Stomach (tissue), 9 donors: ENCODE results near the gene PKDCC. TPM values are rescaled to one million over a fixed set of nuclear protein-coding genes. Genes with fewer than 3 reads are reported as not detected.

Experiments used
- DNase-seq, 2 donors: peaks; one replicate each; pipeline versions ENCODE4 v3.0.0 to v3.0.0-alpha.2; 2013 to 2019
- H3K27ac ChIP-seq, 5 donors: fragments of 200-600 bp in 4 of 5; sonication (generic) in 4 of 5; one replicate each; pipeline ENCODE4 v1.5.1; 2013 to 2019; ENCODE audit warnings: mild to moderate bottlenecking in 1 of 5, moderate library complexity in 1 of 5
- H3K27me3 ChIP-seq, 3 donors: fragments of 200-600 bp; sonication (generic); one replicate each; pipeline ENCODE4 v1.5.1; 2017 to 2019; ENCODE audit warnings: mixed run types in 1 of 3
- H3K36me3 ChIP-seq, 4 donors: fragments of 200-600 bp; sonication (generic); 1 replicate in 3 of 4; 2 replicates in 1 of 4; pipeline ENCODE4 v1.5.1; 2016 to 2019
- H3K4me1 ChIP-seq, 4 donors: fragments of 200-600 bp; sonication (generic); one replicate each; pipeline ENCODE4 v1.5.1; 2016 to 2019
- H3K4me3 ChIP-seq, 4 donors: fragments of 200-600 bp; sonication (generic) in 3 of 4; one replicate each; pipeline ENCODE4 v1.5.1; 2016 to 2019; ENCODE audit warnings: mild to moderate bottlenecking in 1 of 4
- H3K9me3 ChIP-seq, 4 donors: fragments of 200-600 bp; sonication (generic); one replicate each; pipeline ENCODE4 v1.5.1; 2016 to 2019
- CTCF ChIP-seq, 7 experiments: fragments of 450-650 bp in 4 of 7; fragments of 200-600 bp in 3 of 7; sonication (generic) in 3 of 7; IDR thresholded peaks; one replicate each; pipeline ENCODE4 v1.5.1; 2016 to 2019; ENCODE audit warnings: antibody characterized with exemption in 7 of 7, control low read depth in 2 of 7, mild to moderate bottlenecking in 1 of 7
- EP300 ChIP-seq: sonication (generic); formaldehyde crosslinking; IDR thresholded peaks from one replicate; pipeline ENCODE4 v1.6.1; 2017; ENCODE audit warnings: antibody characterized with exemption
- POLR2A ChIP-seq, 4 donors: fragments of 450-650 bp; IDR thresholded peaks; one replicate each; pipeline ENCODE4 v1.6.1; 2016; ENCODE audit warnings: antibody characterized with exemption in 4 of 4, control low read depth in 2 of 4, mild to moderate bottlenecking in 1 of 4, moderate library complexity in 1 of 4
- POLR2AphosphoS5 ChIP-seq, 3 donors: sonication (generic); formaldehyde crosslinking; IDR thresholded peaks; one replicate each; pipeline ENCODE4 v1.6.1; 2016; ENCODE audit warnings: antibody characterized with exemption in 3 of 3
- WGBS, 5 donors: extraction: QIAGEN DNeasy Blood & Tissue Kit in 3 of 5; methylation state at CpG; one replicate each; pipeline versions ENCODE4 v1.1.5 to v1.1.7; 2013 to 2018; 5-methylcytosine and 5-hydroxymethylcytosine counted together
- intact Hi-C: fragments of 100-400 bp; cut with DNase I; formaldehyde crosslinking; loops from one replicate; pipeline ENCODE4 v1.15.1; 2023; ENCODE audit warnings: low total_unique reads
- polyA plus RNA-seq, 3 donors: library from polyadenylated mRNA; stranded (reverse); fragments of 200-250 nt; gene quantifications; one replicate each; pipeline ENCODE4 v1.2.3, GENCODE V29; 2013
- total RNA-seq, 5 donors: library from RNA; depleted of rRNA; stranded (reverse); fragments of >200 nt; gene quantifications; one replicate each; pipeline versions ENCODE4 v1.1.0 to v1.2.3, GENCODE V29; 2014 to 2016
- donor health status: healthy with polysubstance abuse.
- donor health status: Bipolar disorder and iron deficiency.
- donor health status: healthy.

Gene PKDCC
- total and polyA plus RNA-seq, 8 donors, result 15.4 to 176 (median 50.9) TPM

GRCh38 chr2:42045848-42046748 lies 1.7 kb upstream of the PKDCC start:
- Histone ChIP-seq H3K4me3 (no peak overlapping the region), H3K27me3 (peaks cover 0 to 46% (median 12%) of the 10 kb centered on the region in 3 donors), H3K4me1 (peaks cover 22 to 49% (median 37%) of the 10 kb centered on the region in 4 donors), H3K9me3 (no peaks in the 10 kb centered on the region), H3K27ac (peak overlapping the region; percentile 0 to 90 (median 82)), H3K36me3 (no peaks in the 10 kb centered on the region)
- 43 to 55% (median 52%) methylated on average over 8 to 12 of the region's 12 CpGs for WGBS, 5 donors
- intact Hi-C loops, result no loop called here
- DNase-seq, result peak in 1 of 2 donors; percentile 71
- TF ChIP-seq POLR2AphosphoS5 (IDR thresholded peaks at IDR 0.05), result no peak
- no peak for TF ChIP-seq POLR2A (IDR thresholded peaks at IDR 0.05)

GRCh38 chr2:42046819-42047487 lies 868 bp upstream of the PKDCC start:
- no peak for TF ChIP-seq POLR2A (IDR thresholded peaks at IDR 0.05)
- no peak for TF ChIP-seq EP300
- TF ChIP-seq POLR2AphosphoS5 (IDR thresholded peaks at IDR 0.05), result no peak
- no peak for TF ChIP-seq CTCF (IDR thresholded peaks at IDR 0.05)
- H3K36me3 ChIP-seq, result no peaks in the 10 kb centered on the region
- H3K27me3 ChIP-seq, result peaks cover 0 to 43% (median 12%) of the 10 kb centered on the region in 3 donors
- DNase-seq, result peak in 1 of 2 donors; percentile 82
- H3K4me3 ChIP-seq, result peak overlapping the region; percentile 55 to 71 (median 62)
- H3K27ac ChIP-seq, result peak overlapping the region; percentile 47 to 90 (median 82)
- peaks cover 28 to 58% (median 42%) of the 10 kb centered on the region in 4 donors for H3K4me1 ChIP-seq
- no peaks in the 10 kb centered on the region for H3K9me3 ChIP-seq
- 7 to 11% (median 8%) methylated on average over 14 to 39 of the region's 39 CpGs for WGBS, 5 donors
- intact Hi-C loops, result no loop called here

- Histone ChIP-seq H3K36me3 (no peaks in the 10 kb centered on the region), H3K9me3 (no peaks in the 10 kb centered on the region), H3K27me3 (peaks cover 0 to 30% (median 12%) of the 10 kb centered on the region in 3 donors), H3K27ac (peak overlapping the region; percentile 78 to 90 (median 84)), H3K4me3 (peak overlapping the region; percentile 55 to 71 (median 62)), H3K4me1 (peaks cover 38 to 72% (median 50%) of the 10 kb centered on the region in 4 donors)
- WGBS, 5 donors, result 3 to 10% (median 4%) methylated on average over 17 to 80 of the region's 80 CpGs
- TF ChIP-seq CTCF (IDR thresholded peaks at IDR 0.05) (no peak), POLR2AphosphoS5 (IDR thresholded peaks at IDR 0.05) (no peak), EP300 (no peak), POLR2A (IDR thresholded peaks at IDR 0.05) (no peak)
- peak; percentile 29 to 66 for DNase-seq
- intact Hi-C loops, result no loop called here
These were observed 739 bp downstream of the PKDCC start for GRCh38 chr2:42048299-42049220.

- Histone ChIP-seq H3K27me3 (peaks cover 0 to 29% (median 12%) of the 10 kb centered on the region in 3 donors), H3K4me1 (peaks cover 38 to 80% (median 58%) of the 10 kb centered on the region in 4 donors), H3K9me3 (no peaks in the 10 kb centered on the region), H3K27ac (peak overlapping the region; percentile 10 to 90 (median 84)), H3K36me3 (peaks cover 0 to 4% (median 0%) of the 10 kb centered on the region in 4 donors), H3K4me3 (peak overlapping the region; percentile 55 to 71 (median 62))
- intact Hi-C loops, result no loop called here
- DNase-seq, result no peak
- TF ChIP-seq EP300 (no peak), POLR2AphosphoS5 (IDR thresholded peaks at IDR 0.05) (no peak), CTCF (IDR thresholded peaks at IDR 0.05) (no peak), POLR2A (IDR thresholded peaks at IDR 0.05) (no peak)
- WGBS, 5 donors, result 43 to 61% (median 50%) methylated on average over 11 of the region's 11 CpGs
These were observed 1.6 kb downstream of the PKDCC start for GRCh38 chr2:42049221-42050009.
